Small intestine (tissue), 7 donors: ENCODE measurements around the gene CAPN7. TPM values are rescaled to one million over a fixed set of nuclear protein-coding genes. Genes with fewer than 3 reads are reported as not detected.

Experiments
- DNase-seq, 2 donors: peaks; one replicate each; pipeline versions ENCODE4 v3.0.0 to v3.0.0-alpha.2; 2013
- FAIRE-seq: peaks from 2 replicates; lab custom pipeline; 2012; peaks lifted over from hg19 to GRCh38; lab: Jason Lieb, UNC
- H3K27ac ChIP-seq, 3 donors: one replicate each; pipeline ENCODE4 v1.5.1; 2013; ENCODE audit warnings: low read length in 2 of 3, mild to moderate bottlenecking in 2 of 3, control low read depth in 1 of 3, inconsistent platforms in 1 of 3, low read depth in 1 of 3, moderate library complexity in 1 of 3
- H3K27me3 ChIP-seq, 3 donors: one replicate each; pipeline ENCODE4 v1.6.1; 2013; ENCODE audit warnings: low read length in 3 of 3, inconsistent platforms in 1 of 3; ENCODE audit not compliant: control insufficient read depth in 3 of 3, insufficient read depth in 3 of 3
- H3K36me3 ChIP-seq, 3 donors: one replicate each; pipeline ENCODE4 v1.6.1; 2013; ENCODE audit warnings: low read length in 3 of 3, inconsistent platforms in 1 of 3, low read depth in 1 of 3, mild to moderate bottlenecking in 1 of 3, moderate library complexity in 1 of 3; ENCODE audit not compliant: control insufficient read depth in 3 of 3, insufficient read depth in 2 of 3
- H3K4me1 ChIP-seq, 3 donors: one replicate each; pipeline ENCODE4 v1.6.1; 2013; ENCODE audit warnings: low read length in 2 of 3, inconsistent platforms in 1 of 3, low read depth in 1 of 3, mild to moderate bottlenecking in 1 of 3, moderate library complexity in 1 of 3; ENCODE audit not compliant: control insufficient read depth in 3 of 3, insufficient read depth in 2 of 3
- H3K4me3 ChIP-seq, 3 donors: one replicate each; pipeline ENCODE4 v1.5.1; 2013; ENCODE audit warnings: low read length in 3 of 3, control low read depth in 1 of 3, inconsistent platforms in 1 of 3, low read depth in 1 of 3, mild to moderate bottlenecking in 1 of 3, moderate library complexity in 1 of 3
- H3K9me3 ChIP-seq, 2 donors: one replicate each; pipeline ENCODE4 v1.6.1; 2013; ENCODE audit warnings: low read depth in 1 of 2, low read length in 1 of 2; ENCODE audit not compliant: control insufficient read depth in 2 of 2, insufficient read depth in 1 of 2
- WGBS, 3 donors: extraction: QIAGEN DNeasy Blood & Tissue Kit; methylation state at CpG; one replicate each; pipeline ENCODE4 v1.1.7; 2013; 5-methylcytosine and 5-hydroxymethylcytosine counted together
- polyA plus RNA-seq, 4 donors: library from polyadenylated mRNA; stranded (reverse) in 3 of 4; unstranded in 1 of 4; fragments of 200-250 nt in 3 of 4; fragments of 120-200 nt in 1 of 4; gene quantifications; one replicate each; pipeline versions ENCODE4 v1.2.1 to v1.2.3, GENCODE V29; 2013
- donor health status: healthy with polysubstance abuse.
- donor health status: control.
- donor health status: control.
- donor health status: Bipolar disorder and iron deficiency.
- donor health status: healthy.

Gene CAPN7
- polyA plus RNA-seq, 4 donors, result 12.3 to 49.3 (median 13.4) TPM

- Histone ChIP-seq H3K4me1 (peaks cover 0 to 6% (median 3%) of the 10 kb centered on the region in 3 donors), H3K27me3 (no peaks in the 10 kb centered on the region), H3K36me3 (no peaks in the 10 kb centered on the region), H3K9me3 (no peaks in the 10 kb centered on the region), H3K27ac (peak overlapping the region in 1 of 3 donors; percentile 80), H3K4me3 (no peak overlapping the region)
- WGBS, 3 donors, result 49 to 86% (median 82%) methylated on average over 6 of the region's 6 CpGs
- DNase-seq (no peak), FAIRE-seq (no peak)
These were observed 89.5 kb downstream of the CAPN7 start for GRCh38 chr3:15295506-15295905.

- Histone ChIP-seq H3K27ac (no peak overlapping the region), H3K4me1 (peaks cover 0 to 2% (median 1%) of the 10 kb centered on the region in 3 donors), H3K36me3 (peaks cover 0 to 2% (median 0%) of the 10 kb centered on the region in 3 donors), H3K9me3 (no peaks in the 10 kb centered on the region), H3K4me3 (no peak overlapping the region), H3K27me3 (no peaks in the 10 kb centered on the region)
- 75 to 84% (median 76%) methylated on average over 4 of the region's 4 CpGs for whole genome bisulfite sequencing, 3 donors
- DNase-seq (no peak), FAIRE-seq (no peak)
These were observed 91.7 kb downstream of the CAPN7 start for GRCh38 chr3:15297608-15298350.

- Histone ChIP-seq H3K4me1 (no peaks in the 10 kb centered on the region), H3K36me3 (peaks cover 0 to 2% (median 2%) of the 10 kb centered on the region in 3 donors), H3K27ac (no peak overlapping the region), H3K9me3 (no peaks in the 10 kb centered on the region), H3K4me3 (no peak overlapping the region), H3K27me3 (no peaks in the 10 kb centered on the region)
- DNase-seq, result no peak
- no peak for FAIRE-seq
- WGBS, 3 donors, result 82 to 85% (median 83%) methylated on average over 3 of the region's 3 CpGs
These were observed 92.5 kb downstream of the CAPN7 start for GRCh38 chr3:15298504-15298903.

GRCh38 chr3:15299036-15299435, 93.0 kb downstream of the CAPN7 start:
- Histone ChIP-seq H3K4me3 (no peak overlapping the region), H3K27ac (no peak overlapping the region), H3K4me1 (no peaks in the 10 kb centered on the region), H3K9me3 (no peaks in the 10 kb centered on the region), H3K36me3 (peaks cover 0 to 2% (median 2%) of the 10 kb centered on the region in 3 donors), H3K27me3 (no peaks in the 10 kb centered on the region)
- DNase-seq (no peak), FAIRE-seq (no peak)
- 68 to 79% (median 75%) methylated on average over 3 of the region's 3 CpGs for WGBS, 3 donors

GRCh38 chr3:15300323-15301078, 94.5 kb downstream of the CAPN7 start:
- H3K4me1 ChIP-seq, result peaks cover 0 to 3% (median 0%) of the 10 kb centered on the region in 3 donors
- H3K9me3 ChIP-seq, result no peaks in the 10 kb centered on the region
- H3K27ac ChIP-seq, result peak overlapping the region in 1 of 3 donors; percentile 14
- WGBS, 3 donors, result 65 to 78% (median 69%) methylated on average over 7 to 8 of the region's 8 CpGs
- no peak for FAIRE-seq
- H3K27me3 ChIP-seq, result no peaks in the 10 kb centered on the region
- no peak for DNase-seq
- peaks cover 0 to 2% (median 2%) of the 10 kb centered on the region in 3 donors for H3K36me3 ChIP-seq
- no peak overlapping the region for H3K4me3 ChIP-seq

GRCh38 chr3:15301761-15302160, 95.7 kb downstream of the CAPN7 start:
- H3K27ac ChIP-seq, result no peak overlapping the region

More at GRCh38 chr3:15301761-15302160, 95.7 kb downstream of the CAPN7 start:
- Histone ChIP-seq H3K36me3 (peaks cover 0 to 2% (median 2%) of the 10 kb centered on the region in 3 donors), H3K27me3 (no peaks in the 10 kb centered on the region), H3K9me3 (no peaks in the 10 kb centered on the region), H3K4me1 (peaks cover 0 to 6% (median 0%) of the 10 kb centered on the region in 3 donors), H3K4me3 (no peak overlapping the region)
- DNase-seq (no peak), FAIRE-seq (no peak)
- WGBS, 3 donors, result 95 to 97% (median 97%) methylated on average over 7 of the region's 7 CpGs

Other genes with a start within 250 kb of the CAPN7 start
- gene MRPS25, start 140.9 kb upstream of the CAPN7 start, polyA plus RNA-seq, result 100 to 1,000 TPM in 1 of 4 donors, 10 to 100 TPM in 3; 62.4 to 159 (median 81.9) TPM
- 10 to 100 TPM in 1 of 4 donors, 1 to 10 TPM in 3; 4.5 to 17.2 (median 6.6) TPM for gene RBSN, start 107.1 kb upstream of the CAPN7 start, polyA plus RNA-seq
- 10 to 100 TPM in 2 of 4 donors, 1 to 10 TPM in 2; 4.9 to 24.0 (median 10.1) TPM for gene SH3BP5, start 126.3 kb downstream of the CAPN7 start, polyA plus RNA-seq
- gene METTL6, start 221.3 kb downstream of the CAPN7 start, polyA plus RNA-seq, result 10 to 100 TPM in 1 of 4 donors, 1 to 10 TPM in 3; 6.8 to 17.3 (median 8.1) TPM
- 10 to 100 TPM in 1 of 4 donors, 1 to 10 TPM in 3; 5.9 to 19.8 (median 9.6) TPM for gene EAF1, start 221.4 kb downstream of the CAPN7 start, polyA plus RNA-seq